Right renal pelvis (tissue), 4 donors: ENCODE measurements around the gene PPM1M. TPM values are rescaled to one million over a fixed set of nuclear protein-coding genes. Genes with fewer than 3 reads are reported as not detected.

Experiments used
- DNase-seq, 4 donors: peaks; one replicate each; pipeline ENCODE4 v3.0.0-alpha.2; 2013; ENCODE audit warnings: low read depth in 4 of 4, low spot score in 3 of 4, missing footprints in 1 of 4
- polyA plus RNA-seq, 4 donors: library from polyadenylated mRNA; unstranded; fragments of 120-200 nt; gene quantifications; one replicate each; pipeline ENCODE4 v1.2.1, GENCODE V29; 2013; ENCODE audit not compliant: insufficient read length in 4 of 4

Gene PPM1M
- polyA plus RNA-seq, 4 donors, result 17.9 to 20.6 (median 20.1) TPM

- DNase-seq, result no peak
These were observed 48.1 kb downstream of the PPM1M start for GRCh38 chr3:52293491-52294319.

GRCh38 chr3:52294320-52295150 lies 49.0 kb downstream of the PPM1M start:
- DNase-seq, result no peak

- DNase-seq, result no peak
These were observed 50.2 kb downstream of the PPM1M start for GRCh38 chr3:52295671-52296208.

GRCh38 chr3:52297242-52298148 lies 51.9 kb downstream of the PPM1M start:
- no peak for DNase-seq

GRCh38 chr3:52298149-52299098 lies 52.9 kb downstream of the PPM1M start:
- peak in 1 of 4 donors; percentile 63 for DNase-seq

- no peak for DNase-seq
These were observed 53.8 kb downstream of the PPM1M start for GRCh38 chr3:52299247-52299878.

Other genes with a start within 250 kb of the PPM1M start
- gene RPL29, start 249.9 kb upstream of the PPM1M start, polyA plus RNA-seq, result 1,000 to 10,000 TPM; 1,532 to 1,899 (median 1,617) TPM
- gene DUSP7, start 189.2 kb upstream of the PPM1M start, polyA plus RNA-seq, result 10 to 100 TPM; 16.7 to 20.0 (median 18.4) TPM
- 1 to 10 TPM; 7.1 to 8.6 (median 7.9) TPM for gene POC1A, start 91.3 kb upstream of the PPM1M start, polyA plus RNA-seq
- gene ALAS1, start 47.6 kb upstream of the PPM1M start, polyA plus RNA-seq, result 10 to 100 TPM; 46.2 to 53.4 (median 48.1) TPM
- gene TLR9, start 20.1 kb upstream of the PPM1M start, polyA plus RNA-seq, result under 1 TPM; 0.08 to 0.27 (median 0.19) TPM
- gene TWF2, start 6.6 kb upstream of the PPM1M start, polyA plus RNA-seq, result 10 to 100 TPM; 26.0 to 36.8 (median 28.0) TPM
- 100 to 1,000 TPM in 3 of 4 donors, 10 to 100 TPM in 1; 92.9 to 110 (median 106) TPM for gene WDR82, start 32.9 kb downstream of the PPM1M start, polyA plus RNA-seq
- gene GLYCTK, start 42.1 kb downstream of the PPM1M start, polyA plus RNA-seq, result 10 to 100 TPM; 29.6 to 45.1 (median 33.0) TPM
- 1 to 10 TPM; 7.0 to 10.0 (median 8.3) TPM for gene DNAH1, start 70.6 kb downstream of the PPM1M start, polyA plus RNA-seq
- gene BAP1, start 164.2 kb downstream of the PPM1M start, polyA plus RNA-seq, result 10 to 100 TPM; 82.3 to 89.3 (median 84.5) TPM
- 10 to 100 TPM in 1 of 4 donors, 1 to 10 TPM in 3; 8.0 to 10.4 (median 8.6) TPM for gene PHF7, start 164.9 kb downstream of the PPM1M start, polyA plus RNA-seq
- 10 to 100 TPM; 28.6 to 44.4 (median 33.6) TPM for gene SEMA3G, start 199.3 kb downstream of the PPM1M start, polyA plus RNA-seq
- gene TNNC1, start 208.3 kb downstream of the PPM1M start, polyA plus RNA-seq, result 1 to 10 TPM; 4.3 to 8.2 (median 6.6) TPM
- gene NISCH, start 209.8 kb downstream of the PPM1M start, polyA plus RNA-seq, result 100 to 1,000 TPM in 3 of 4 donors, 10 to 100 TPM in 1; 95.0 to 110 (median 105) TPM
- 10 to 100 TPM; 31.3 to 42.3 (median 38.5) TPM for gene STAB1, start 249.6 kb downstream of the PPM1M start, polyA plus RNA-seq